ENCODE results near the gene RSBN1L. TPM values are rescaled to one million over a fixed set of nuclear protein-coding genes. Genes with fewer than 3 reads are reported as not detected.

The RSBN1L gene
- total RNA-seq, 1 experiment from 2014 or later = 15.5 TPM

- DNase-seq (ENCODE audit: low read depth, low spot score) = no peak
- H3K4me2 ChIP-seq (ENCODE audit: low read length) = no peak overlapping the region
- BruUV-seq (replicated peaks) = no TSS peak
Observed at GRCh38 chr7:77794000-77794399, 97.7 kb downstream of the RSBN1L start.

More at GRCh38 chr7:77794000-77794399, 97.7 kb downstream of the RSBN1L start:
- no peaks in the 10 kb centered on the region for H4K20me1 ChIP-seq (ENCODE audit: insufficient read depth)
- no peak for ATAC-seq
- no peak overlapping the region for H3K9ac ChIP-seq (ENCODE audit: low read length)
- H3K9me3 ChIP-seq (ENCODE audit: control insufficient read depth in 1 of 2, insufficient read depth in 1 of 2, low read depth in 1 of 2, low read length in 2 of 2) = no peaks in the 10 kb centered on the region
- CTCF ChIA-PET = no interaction called here
- TF ChIP-seq RAD21 (IDR thresholded peaks at IDR 0.05; ENCODE audit: low read depth) (no peak), SRF (IDR thresholded peaks at IDR 0.05; ENCODE audit: low read depth) (no peak), FOSL1 (IDR thresholded peaks at IDR 0.05; ENCODE audit: low read depth) (no peak), CTCF (IDR thresholded peaks at IDR 0.05 in 2 of 3, conservative IDR thresholded peaks at IDR 0.05 in 1 of 3; ENCODE audit: borderline replicate concordance in 1 of 3, insufficient read depth in 1 of 3, low read depth in 2 of 3, low read length in 2 of 3) (no peak), REST (IDR thresholded peaks at IDR 0.05; ENCODE audit: low read depth) (no peak), JUND (IDR thresholded peaks at IDR 0.05) (no peak), YY1 (IDR thresholded peaks at IDR 0.05; ENCODE audit: extremely low read depth, insufficient replicate concordance, low read depth, low read length) (no peak), SP1 (IDR thresholded peaks at IDR 0.05; ENCODE audit: low read depth) (no peak), EGR1 (IDR thresholded peaks at IDR 0.05; ENCODE audit: low read depth) (no peak), CBX3 (IDR thresholded peaks at IDR 0.05; ENCODE audit: low read depth) (no peak), EZH2phosphoT487 (IDR thresholded peaks at IDR 0.05; ENCODE audit: borderline replicate concordance) (no peak), TCF7L2 (IDR thresholded peaks at IDR 0.05; ENCODE audit: borderline replicate concordance, extremely low read depth, insufficient read depth, insufficient read length) (no peak), CEBPB (IDR thresholded peaks at IDR 0.05; ENCODE audit: low read depth) (no peak), ZBTB33 (IDR thresholded peaks at IDR 0.05; ENCODE audit: extremely low read depth, insufficient replicate concordance, low read length) (no peak), SIN3A (IDR thresholded peaks at IDR 0.05; ENCODE audit: low read depth) (no peak), POLR2AphosphoS5 (IDR thresholded peaks at IDR 0.05; ENCODE audit: low read depth, low read length) (no peak), ZNF274 (IDR thresholded peaks at IDR 0.05; ENCODE audit: low read depth, low read length) (no peak), ZFX (IDR thresholded peaks at IDR 0.05) (no peak), POLR2A (IDR thresholded peaks at IDR 0.05; ENCODE audit: borderline replicate concordance, extremely low read depth, insufficient read depth, insufficient read length) (no peak), ELF1 (IDR thresholded peaks at IDR 0.05; ENCODE audit: borderline replicate concordance, low read depth) (no peak)
- peaks cover 33% of the 10 kb centered on the region for H3K79me2 ChIP-seq (ENCODE audit: insufficient read depth, low read length)
- no peaks in the 10 kb centered on the region for H3K9me2 ChIP-seq (ENCODE audit: insufficient read depth)
- H3K27me3 ChIP-seq (ENCODE audit: insufficient read depth, low read length) = no peaks in the 10 kb centered on the region
- RAD21 ChIA-PET (ENCODE audit: low non-redundant PET in 1 of 2, low total read pairs in 2 of 2, uncharacterized antibody in 2 of 2, unreplicated experiment in 2 of 2) = no interaction called here
- no peak overlapping the region for H2AFZ ChIP-seq (ENCODE audit: low read depth, low read length, poor library complexity, severe bottlenecking)
- POLR2A ChIA-PET = no interaction called here
- no peak overlapping the region for H3K4me3 ChIP-seq (replicated peaks in 1 of 2; ENCODE audit: low read depth in 1 of 2, low read length in 2 of 2)
- H3K36me3 ChIP-seq (ENCODE audit: control insufficient read depth in 1 of 2, insufficient read depth in 2 of 2, low read length in 2 of 2) = 0 out of 4 replicates have a peak, but pooled peaks cover 0 to 4% of the 10 kb centered on the region in 2 experiments
- H3K4me1 ChIP-seq (ENCODE audit: control insufficient read depth in 1 of 2, insufficient read depth in 2 of 2, low read length in 2 of 2) = peaks cover 0 to 10% of the 10 kb centered on the region in 2 experiments; a peak in 2 of 4 replicates
- no peak overlapping the region for H3K27ac ChIP-seq (ENCODE audit: low read depth, low read length)
- intact Hi-C loops (cut with micrococcal nuclease) = no loop called here

Data from HCT116 (cell line).